Measurements from ENCODE around the gene CLDN1. TPM values are rescaled to one million over a fixed set of nuclear protein-coding genes. Genes with fewer than 3 reads are reported as not detected.

Gene CLDN1
- total RNA-seq, 1 donor from 2014 or later = 0.40 TPM

DNA sequence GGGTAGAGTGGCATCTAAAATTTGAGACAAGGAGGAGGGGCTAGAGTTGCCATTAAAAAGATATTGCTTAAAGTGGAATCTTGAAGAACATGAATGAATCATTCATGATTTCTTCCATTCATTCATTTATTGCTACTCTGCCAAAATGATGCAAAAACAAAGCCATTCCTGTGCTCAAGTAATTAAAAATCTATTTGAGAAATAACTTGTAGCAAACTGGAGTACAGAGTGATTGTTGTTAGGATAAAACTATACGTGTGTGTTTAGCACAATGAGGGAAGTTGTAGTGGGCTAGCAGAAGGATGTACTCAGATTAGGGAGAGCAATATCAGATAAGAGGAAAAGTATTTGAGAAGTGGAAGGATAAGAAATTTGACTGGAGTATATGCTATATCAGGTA is 11.7 kb upstream of the CLDN1 start:
- DNase-seq (ENCODE audit: low read depth) = no peak

DNA sequence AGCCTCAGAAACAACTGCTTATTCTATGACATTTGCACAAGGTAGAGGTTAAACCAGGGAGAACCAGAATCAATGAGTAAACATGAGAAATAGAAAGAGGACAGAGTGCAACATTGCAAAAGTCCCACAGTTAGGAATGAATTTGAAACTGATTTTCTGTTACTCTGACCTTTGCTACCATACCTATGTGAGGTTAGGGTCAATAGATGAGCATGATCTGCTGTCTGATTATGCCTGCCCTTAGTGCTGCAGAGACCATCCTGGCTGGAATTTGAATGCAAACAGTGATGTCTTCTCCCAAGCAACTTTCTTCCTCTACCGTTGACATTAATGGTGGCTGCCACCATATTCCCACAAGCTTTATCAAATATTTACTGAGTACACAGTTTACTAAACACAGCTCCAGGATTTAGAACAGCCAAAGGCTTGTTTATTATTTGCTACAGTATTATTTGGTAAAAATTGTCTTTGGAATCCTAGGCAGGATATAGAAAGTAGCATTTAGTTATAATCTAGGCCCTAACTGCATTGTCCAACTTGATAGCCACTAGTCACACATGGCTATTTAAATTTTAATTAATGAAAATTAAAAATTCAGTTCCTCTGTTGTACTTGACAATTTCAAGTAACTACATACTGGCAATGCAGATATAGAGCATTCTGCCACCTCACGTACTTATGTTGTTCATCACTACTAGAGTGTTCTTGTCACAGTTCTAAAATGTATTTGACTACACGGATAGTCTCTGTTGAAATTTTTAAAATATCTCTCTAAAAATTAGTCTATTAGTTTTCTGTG is 8.9 kb upstream of the CLDN1 start:
- no peak for DNase-seq (ENCODE audit: low read depth)

DNA sequence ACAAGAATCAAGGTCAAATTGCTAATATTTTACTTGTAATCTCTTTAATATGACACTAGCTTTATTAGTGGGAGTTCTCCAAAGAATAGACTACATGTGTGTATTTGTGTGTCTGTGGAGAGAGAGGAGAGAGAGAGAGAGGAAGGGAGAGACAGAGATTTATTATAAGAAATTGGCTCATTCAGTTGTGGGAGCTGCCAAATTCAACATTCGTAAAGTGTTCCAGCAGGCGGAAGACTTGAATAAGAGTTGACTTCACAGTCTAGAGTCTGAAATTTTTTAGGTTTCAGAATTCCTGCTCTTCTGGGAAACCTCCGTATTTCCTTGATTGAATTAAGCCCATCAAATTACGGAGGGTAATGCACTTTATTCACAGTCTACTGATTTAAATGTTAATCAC is 4.7 kb upstream of the CLDN1 start:
- no peak for DNase-seq (ENCODE audit: low read depth)

DNA sequence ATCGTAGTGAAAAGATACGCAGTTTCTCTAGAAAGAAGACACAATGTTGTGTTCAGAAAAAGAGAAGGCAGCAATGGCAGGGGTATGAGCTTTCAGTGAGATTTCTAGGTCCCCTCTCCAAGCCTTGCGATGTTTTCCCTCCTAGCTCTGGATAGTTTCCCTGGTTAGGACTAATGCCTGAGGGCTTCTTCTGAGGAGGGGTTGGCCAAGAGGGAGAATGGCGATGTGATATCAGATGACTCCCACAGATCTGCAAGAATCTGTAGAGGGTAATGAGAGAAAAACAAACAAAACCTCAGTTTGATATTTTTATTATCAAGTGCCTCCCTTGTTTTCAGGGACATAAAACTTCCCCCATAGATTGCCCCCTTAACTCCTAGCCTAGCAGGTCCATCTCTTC is 4.1 kb upstream of the CLDN1 start:
- DNase-seq (ENCODE audit: low read depth) = no peak

DNA sequence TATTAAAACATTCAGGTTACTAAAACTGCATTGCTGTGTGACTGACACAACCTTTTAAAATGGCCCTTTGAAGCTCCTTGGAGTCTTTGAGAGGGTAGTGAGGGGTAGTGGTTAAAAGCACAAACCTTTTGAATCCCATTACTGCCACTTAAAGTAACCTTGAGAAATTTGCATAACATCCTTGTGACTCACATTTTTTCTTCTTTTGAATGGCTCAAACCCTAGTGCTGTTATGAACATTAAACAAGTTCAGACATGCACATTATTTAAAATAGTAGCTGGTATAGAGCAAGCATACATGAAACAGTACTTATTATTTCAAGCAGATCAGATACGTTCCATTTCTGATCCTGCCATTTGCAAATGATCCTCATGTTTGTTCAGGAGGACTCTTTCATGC is 3.7 kb upstream of the CLDN1 start:
- no peak for DNase-seq (ENCODE audit: low read depth)

DNA sequence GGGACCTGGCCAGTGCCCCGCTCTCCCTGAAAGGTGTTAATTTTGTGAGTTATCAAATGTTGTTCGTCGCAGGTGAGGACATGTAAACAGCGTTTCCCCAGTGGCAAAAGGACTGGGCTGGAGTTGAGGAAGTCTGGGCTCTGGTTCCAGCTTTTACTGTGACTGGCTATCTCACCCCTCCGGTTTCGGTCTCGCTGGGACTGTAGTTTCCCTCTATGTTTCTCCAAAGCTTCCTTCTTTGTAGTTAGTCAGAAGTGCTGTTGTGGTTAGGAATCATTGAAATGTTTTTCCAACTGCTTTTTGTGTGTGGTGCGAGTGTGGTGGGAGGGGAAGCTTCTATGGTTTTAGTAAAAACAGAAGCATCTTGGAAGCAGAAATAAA is 990 bp upstream of the CLDN1 start:
- no peak for DNase-seq (ENCODE audit: low read depth)

DNA sequence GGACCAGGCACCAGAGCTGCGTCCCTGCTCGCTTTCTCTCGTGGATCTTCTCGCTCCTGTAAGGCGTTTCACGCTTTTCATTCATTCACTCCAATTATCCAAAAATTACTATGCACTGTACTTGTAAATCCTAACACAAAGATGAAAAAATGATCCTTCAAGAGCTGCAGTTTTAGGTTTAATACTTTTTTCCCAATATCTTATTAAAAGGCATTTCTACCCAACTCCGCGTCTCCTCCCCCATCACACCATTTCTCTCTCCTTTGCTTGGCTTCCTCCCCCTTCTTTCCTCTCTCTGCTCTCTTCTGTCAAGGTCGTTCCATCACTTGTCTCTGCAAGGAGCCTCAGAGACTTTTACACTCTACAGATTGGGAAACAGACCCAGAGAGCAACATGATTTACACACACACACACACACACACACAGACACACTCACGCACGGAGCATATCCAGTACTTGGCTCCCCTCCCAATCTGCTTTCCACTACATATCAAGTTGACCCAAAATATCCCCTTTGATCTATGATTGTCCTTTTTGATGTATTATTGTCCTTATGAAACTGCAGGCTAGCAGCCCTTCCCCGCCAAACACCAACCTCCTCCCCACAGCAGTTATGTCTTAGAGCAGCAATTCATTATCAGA is 479 bp upstream of the CLDN1 start:
- DNase-seq (ENCODE audit: low read depth) = no peak

DNA sequence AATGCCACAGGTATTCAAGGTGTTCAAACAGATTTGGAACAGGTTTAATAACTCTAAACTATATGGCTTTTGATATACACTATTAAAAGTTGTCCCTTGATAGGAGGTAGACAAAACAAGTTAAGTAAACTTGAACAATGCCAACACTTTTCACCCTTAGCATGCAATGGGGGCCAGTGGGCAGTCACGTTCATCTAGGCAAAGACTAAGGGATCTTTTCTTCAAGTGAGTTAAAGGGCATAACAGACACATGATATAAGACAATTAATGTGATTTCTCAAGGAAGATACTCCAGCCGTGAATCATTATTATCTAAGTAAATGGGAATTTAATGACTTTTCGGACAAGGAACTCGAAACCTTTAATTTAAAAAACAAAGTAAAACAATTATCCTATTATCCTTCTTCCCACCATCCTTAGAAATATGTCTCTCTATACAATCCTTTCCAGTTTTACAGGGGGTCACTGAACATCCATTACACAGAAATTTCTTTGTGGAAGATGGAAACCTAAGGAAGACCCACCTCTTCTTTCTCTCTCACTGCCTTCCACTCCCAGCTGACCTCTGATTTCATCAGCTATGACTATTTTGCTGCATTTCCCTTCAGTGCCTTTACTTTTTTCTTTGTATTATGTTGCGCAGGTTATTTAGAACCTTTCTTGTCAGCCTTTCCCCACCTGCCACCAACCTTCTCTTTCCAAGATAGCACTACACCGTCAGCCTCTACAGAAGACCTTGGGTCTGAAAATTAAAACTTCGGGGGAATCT is 1.5 kb downstream of the CLDN1 start:
- DNase-seq (ENCODE audit: low read depth) = no peak

DNA sequence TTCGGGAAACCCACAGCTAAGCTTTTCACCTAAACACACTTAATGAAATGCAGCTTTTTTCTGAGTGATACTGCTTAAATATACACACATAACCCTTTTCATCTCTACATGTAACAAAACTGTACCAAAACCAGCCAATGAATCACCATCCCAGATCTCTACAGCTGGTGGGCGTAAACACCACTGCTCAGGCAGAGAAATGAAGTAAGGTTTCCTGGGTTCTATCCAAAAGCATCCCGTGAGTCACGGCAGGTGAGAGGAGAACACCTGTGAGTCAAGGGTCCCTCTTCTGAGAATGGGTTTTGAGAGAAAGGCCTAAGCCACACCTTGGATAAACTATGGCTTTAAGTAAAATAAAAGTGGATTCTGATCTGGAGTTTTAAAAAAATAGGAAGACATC is 2.6 kb downstream of the CLDN1 start:
- no peak for DNase-seq (ENCODE audit: low read depth)

DNA sequence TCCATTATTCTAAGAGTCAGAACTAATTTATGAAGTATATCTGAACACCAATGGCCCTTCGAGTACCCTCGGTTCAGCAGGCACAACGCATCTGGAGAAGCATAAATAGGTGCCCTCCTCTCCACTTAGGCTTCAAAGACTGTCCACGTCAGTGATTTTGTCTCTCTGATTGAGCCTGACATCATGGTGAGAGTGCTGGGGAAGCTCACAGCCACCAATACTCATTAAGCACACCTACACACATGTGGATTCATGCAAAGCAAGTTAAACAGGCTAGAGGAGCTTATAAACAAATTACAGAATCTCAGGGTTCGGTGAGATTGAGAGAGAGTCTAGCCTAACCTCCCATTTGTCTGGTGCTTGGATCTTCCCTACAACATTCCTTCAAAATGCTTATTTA is 3.6 kb downstream of the CLDN1 start:
- DNase-seq (ENCODE audit: low read depth) = no peak

DNA sequence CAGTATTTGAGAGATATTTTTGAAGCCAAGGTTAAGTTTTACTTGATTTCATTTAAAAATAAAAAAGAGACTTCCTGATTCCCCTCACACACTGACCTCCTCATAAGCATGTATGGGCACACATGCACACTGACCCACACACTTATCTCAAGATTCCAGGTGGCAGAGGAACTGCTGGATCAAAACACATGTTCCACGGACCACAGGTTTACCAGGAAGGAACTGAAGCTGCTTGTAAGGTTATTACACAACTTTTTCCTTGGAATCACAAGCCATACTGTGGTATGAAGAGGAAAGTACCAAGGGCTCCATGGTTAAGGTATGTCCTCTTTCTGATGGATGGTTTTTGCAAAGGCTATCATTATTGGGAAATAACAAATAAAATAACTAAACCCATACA is 7.5 kb downstream of the CLDN1 start:
- no peak for DNase-seq (ENCODE audit: low read depth)

DNA sequence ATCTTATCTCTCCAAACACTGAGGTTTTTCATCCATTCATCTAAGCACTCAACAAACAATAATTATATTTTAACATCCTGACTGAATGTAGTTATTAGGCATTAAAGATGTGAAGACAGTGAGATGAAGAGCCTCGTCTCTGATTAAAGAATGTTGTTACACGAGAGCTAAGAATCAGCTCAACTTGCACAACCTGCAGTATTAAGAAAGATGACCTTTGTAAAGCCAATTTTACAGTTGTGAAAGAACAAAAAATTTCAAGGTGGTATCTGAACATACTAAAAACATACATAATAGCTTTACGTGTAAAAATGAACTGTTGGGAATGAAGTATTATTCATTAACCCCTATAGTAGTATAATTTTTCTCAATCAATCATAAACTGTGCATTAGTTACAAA is 12.8 kb downstream of the CLDN1 start:
- no peak for DNase-seq (ENCODE audit: low read depth)

DNA sequence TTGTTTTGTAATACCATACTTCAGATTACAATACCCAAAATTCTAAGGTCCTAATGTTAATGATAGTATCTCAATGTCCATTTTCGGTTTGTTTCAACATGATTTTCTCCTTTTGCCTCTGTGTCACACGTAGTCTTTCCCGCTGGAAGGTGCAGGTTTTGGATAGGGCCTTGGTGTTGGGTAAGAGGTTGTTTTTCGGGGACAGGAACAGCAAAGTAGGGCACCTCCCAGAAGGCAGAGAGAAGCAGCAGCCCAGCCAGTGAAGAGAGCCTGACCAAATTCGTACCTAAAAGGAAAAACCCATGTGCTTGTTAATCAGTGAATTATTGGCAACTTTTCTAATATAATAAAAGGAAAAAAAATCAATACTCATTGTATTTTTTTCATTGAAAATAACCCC is 14.1 kb downstream of the CLDN1 start:
- DNase-seq (ENCODE audit: low read depth) = no peak

DNA sequence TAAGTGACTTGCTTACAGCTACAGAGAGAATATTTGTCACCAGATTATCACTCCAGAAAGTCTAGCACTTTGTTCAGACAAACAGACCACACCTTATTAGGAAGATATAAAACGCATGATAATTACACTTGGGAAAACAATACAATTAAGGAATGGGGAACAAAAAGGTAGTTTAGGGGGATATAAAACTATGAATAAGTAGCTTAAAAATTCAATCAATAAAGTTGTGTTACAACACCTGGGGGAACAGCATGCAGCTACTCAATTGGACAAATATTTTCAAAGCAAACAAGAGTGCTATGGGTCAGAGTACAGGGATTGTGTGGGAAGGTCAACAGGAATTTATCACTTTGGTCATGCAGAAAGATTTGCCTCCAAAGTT is 15.1 kb downstream of the CLDN1 start:
- no peak for DNase-seq (ENCODE audit: low read depth)

DNA sequence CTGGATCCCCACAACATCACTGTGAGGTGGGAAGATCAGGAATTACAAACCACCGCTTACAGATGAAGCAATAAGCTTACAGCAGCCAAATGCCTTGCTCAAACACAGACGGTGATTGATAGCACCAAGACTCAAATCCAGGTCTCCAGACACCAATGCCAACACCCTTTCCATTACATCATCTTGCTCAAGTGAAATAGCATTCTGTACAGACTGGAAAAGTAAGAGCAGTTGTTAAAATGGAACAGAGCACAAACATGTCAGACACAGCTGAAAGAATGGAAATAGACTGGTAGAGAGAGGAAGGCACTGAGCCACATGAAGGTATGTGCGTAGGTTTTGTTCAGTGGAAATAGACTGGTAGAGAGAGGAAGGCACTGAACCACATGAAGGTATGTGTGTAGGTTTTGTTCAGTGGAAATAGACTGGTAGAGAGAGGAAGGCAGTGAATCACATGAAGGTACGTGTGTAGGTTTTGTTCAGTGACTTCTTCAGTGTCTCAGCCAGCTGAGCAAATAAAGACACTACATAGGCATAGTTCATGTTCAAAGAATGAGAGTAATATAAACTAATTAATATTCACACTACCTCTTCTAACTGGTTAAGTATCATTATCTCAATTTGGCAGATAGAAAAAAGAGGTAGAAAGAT is 15.6 kb downstream of the CLDN1 start:
- peak; percentile 24 for DNase-seq (ENCODE audit: low read depth)

DNA sequence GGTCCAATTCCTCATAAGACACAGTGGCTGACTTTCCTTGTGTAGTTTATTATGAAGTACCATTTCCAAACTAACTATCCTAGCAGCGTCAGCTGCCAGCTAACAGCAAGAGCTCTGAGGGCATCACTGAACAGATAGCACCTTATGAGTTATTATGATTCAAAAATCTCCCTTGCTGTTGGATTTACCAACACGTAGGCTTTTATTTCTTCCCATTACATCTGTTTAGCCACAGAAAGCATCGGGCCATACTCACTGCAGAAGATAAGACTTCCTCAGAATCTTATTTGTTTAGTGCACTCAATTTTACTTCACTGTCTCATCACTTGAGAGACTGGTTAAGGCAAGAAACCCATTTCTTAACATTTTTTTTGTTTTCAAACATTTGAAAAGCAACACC is 16.2 kb downstream of the CLDN1 start:
- DNase-seq (ENCODE audit: low read depth) = no peak

DNA sequence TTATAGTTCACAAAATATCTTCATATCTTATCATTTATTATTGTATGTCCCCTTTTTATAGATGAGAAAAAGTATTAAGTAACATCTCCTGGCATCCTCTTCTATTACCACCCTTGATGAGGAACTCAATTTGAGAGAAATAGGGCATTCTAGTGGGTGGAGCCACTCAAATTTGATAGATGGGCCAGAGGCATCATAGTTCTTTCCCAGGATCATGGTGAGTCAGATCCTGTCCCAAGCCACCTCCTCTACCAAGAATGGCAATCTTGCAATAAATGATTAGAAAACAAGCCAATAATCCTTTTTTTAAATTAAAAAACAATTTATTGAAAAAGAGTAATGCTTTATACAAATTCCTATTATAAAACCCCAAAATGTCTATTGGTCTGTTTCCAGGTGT is 16.8 kb downstream of the CLDN1 start:
- DNase-seq (ENCODE audit: low read depth) = no peak

DNA sequence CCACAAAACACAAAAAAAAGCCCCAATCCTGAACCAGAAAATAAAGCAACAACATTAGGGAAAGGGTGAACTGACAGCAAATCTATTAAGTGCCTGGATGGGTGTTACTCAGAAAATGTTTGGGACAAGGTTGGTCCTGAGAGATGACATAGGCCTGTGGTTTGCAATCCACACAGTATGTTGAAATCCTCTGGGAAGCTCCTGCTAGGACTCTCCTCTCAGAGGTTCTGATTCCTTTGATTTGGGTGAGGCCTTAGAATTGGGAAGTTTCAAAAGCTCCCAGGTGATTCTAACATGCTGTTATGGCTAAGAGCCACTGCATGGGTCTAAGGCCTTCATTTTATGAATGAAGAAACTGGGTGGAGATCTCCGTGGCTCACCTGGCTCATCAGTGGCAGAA is 18.4 kb downstream of the CLDN1 start:
- DNase-seq (ENCODE audit: low read depth) = no peak

DNA sequence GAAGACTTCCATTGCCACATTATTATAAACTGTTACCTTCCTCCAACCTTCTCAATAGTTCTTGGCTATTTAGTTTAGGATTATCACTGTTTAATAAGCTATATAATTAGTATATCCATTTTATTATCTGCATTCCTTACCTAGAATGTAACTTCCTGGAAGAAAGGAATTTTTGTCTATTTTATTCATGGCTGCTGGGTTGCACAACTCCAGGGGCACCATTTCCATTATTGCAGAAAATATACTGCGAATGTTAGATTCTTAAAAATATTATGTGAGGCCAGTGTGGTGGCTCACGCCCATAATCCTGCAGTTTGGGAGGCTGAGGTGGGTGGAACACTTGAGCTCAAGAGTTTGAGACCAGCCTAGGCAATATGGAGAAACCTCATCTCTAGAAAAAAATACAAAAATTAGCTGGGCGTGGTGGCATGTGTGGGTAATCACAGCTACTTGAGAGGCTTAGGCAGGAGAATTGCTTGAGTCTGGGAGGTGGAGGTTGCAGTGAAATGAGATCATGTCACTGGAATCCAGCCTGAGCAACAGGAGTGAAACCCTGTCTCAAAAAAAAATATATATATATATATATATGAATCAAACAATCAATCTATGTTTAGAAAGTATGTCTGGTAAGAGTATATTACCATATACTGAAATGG is 19.9 kb downstream of the CLDN1 start:
- DNase-seq (ENCODE audit: low read depth) = no peak

DNA sequence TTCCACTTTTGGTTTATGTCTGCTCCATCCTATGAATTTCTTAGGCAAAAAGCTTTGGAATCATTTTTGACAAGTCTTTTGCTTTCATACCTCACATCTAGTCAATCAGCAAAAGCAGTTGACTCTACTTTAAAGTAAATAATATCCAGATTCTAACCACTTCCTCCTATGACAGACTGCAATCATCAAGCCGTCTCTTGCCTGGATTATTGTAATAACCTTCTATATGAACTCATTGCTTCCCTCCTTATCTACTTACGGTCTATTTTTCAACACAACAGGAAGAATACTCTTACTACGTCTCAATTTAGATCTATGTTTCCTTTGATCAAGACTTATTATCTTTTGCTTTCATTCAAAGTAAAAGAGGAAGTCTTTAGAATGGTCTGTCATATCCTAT is 20.7 kb downstream of the CLDN1 start:
- DNase-seq (ENCODE audit: low read depth) = no peak

DNA sequence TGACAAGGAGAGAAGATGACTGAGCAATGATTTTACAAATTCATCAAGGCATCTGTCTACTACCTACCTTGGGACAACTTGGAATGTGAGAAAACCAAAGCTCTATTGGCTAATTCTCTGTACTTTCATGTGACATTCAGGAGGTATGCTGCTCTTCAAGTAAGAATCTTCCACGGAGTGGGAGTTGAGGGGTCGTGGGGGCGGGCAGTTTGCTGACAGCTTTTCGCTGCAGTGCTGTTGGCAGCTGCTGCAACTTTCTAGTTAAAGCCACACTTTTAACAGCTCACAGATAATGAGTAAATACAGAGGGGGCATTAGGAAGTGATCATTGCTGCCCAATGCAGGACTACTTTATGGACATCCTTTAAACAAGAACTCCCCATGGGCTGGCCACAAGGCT is 22.3 kb downstream of the CLDN1 start:
- DNase-seq (ENCODE audit: low read depth) = no peak

DNA sequence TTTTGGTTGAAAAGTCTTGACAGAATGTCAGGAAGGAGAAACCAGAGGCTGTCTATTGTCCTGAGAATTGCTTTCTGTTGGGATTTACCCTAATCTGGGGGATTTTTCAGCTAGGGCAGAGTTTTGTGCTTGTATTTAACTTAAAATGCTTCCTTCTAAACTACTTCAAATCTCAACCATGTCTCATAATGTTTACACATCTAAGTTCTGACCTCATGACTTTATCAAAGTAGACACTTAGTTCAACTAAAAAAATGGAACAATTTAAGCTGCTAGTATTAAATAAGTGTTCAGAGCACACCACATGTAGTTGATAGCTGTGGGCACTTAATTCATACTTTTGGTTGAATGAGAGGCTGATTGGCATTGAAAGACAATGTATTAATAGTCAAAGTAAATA is 28.2 kb downstream of the CLDN1 start:
- no peak for DNase-seq (ENCODE audit: low read depth)

Measured in myocyte (in vitro differentiated cells).